GM12874 (cell line): ENCODE data around the gene ODAD4.

ENCODE experiments used
- TF ChIP-seq, protein P1 (sequence below): IDR thresholded peaks from 2 replicates; pipeline ENCODE4 v1.5.1; 2011; ENCODE audit warnings: low read depth, mild to moderate bottlenecking, control low read depth, low read length, moderate library complexity; ENCODE audit not compliant: insufficient read depth

ODAD4 gene

GRCh38 chr17:41907185-41907556 lies 23.2 kb upstream of the ODAD4 start:
- TF ChIP-seq, protein P1, sequence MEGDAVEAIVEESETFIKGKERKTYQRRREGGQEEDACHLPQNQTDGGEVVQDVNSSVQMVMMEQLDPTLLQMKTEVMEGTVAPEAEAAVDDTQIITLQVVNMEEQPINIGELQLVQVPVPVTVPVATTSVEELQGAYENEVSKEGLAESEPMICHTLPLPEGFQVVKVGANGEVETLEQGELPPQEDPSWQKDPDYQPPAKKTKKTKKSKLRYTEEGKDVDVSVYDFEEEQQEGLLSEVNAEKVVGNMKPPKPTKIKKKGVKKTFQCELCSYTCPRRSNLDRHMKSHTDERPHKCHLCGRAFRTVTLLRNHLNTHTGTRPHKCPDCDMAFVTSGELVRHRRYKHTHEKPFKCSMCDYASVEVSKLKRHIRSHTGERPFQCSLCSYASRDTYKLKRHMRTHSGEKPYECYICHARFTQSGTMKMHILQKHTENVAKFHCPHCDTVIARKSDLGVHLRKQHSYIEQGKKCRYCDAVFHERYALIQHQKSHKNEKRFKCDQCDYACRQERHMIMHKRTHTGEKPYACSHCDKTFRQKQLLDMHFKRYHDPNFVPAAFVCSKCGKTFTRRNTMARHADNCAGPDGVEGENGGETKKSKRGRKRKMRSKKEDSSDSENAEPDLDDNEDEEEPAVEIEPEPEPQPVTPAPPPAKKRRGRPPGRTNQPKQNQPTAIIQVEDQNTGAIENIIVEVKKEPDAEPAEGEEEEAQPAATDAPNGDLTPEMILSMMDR, result no peak

DNA sequence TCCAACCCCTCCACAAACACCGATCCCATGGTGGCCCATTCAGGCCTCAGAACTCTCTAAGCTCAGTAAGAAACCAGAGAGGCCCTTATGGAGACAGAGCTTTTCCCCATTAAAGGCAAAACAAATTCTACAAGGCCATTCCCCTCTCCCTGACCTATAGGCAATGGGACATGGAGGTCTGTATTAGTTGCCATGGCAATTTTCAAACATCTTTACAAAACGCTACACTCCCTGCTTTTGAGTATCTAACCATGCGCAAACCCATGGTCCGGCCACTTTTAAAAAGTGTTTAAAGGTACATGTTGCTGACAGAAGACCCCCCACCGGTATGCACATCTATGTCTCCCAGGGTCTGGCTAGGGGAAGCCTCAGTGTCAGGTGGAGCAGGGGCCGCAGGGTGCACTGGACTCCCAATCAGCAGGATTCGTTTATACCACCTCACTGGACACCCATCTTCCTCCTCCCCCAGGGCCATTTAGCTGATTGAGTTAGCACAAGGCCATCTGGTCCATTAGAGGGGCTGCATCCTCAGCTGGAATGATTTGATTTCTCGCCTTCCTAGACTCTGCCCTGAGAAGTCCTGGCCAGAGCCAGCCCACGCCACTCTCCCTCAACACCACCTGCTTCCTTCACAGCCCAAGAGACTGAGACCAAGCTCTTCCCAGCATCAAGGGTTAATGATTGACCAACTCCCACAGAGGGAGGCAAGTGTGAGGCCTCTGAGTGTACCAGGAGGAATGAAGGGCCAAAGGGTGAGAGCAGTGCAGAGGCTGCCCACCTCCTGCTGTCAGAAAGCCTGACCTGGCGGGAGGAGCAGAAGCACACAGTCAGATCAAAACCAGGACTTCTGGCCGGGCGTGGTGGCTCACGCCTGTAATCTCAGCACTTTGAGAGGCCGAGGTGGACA lies 22.5 kb upstream of the ODAD4 start:
- TF ChIP-seq, protein P1, result no peak

GRCh38 chr17:41909088-41909487 lies 21.3 kb upstream of the ODAD4 start:
- TF ChIP-seq, protein P1, result no peak

DNA sequence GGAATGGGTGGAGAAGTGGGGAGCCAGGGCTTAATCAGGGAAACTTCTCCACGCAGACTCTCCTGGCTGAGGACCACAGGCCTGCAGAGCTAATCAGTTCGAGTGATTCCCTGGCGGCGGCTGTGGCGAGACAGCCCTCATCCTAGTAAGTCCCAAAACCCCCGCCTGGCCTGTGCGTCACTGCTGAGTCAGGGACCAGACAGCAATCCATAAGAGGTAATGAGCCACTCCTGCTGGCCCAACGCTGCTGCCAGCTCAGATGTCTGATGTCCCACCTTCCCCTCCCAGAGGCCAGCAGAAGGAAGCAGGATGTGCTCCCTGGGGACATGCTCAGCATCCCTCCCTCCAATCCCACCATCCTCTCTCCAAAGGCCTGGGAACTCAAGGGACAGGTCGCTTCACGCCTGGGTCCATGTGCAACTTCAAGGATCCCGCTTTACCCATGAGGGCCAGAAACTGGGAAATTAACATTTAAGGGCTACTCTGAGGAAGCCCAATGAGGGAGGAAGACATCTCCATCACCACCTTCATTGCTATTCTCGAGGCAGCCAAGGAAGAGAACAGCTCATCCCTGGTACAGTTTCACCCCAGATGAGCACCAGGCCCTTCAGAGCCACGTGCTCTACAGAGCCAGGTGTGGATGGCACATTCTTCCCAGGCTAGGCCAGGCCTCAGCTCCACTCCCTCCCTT lies 19.6 kb upstream of the ODAD4 start:
- TF ChIP-seq, protein P1, result no peak

DNA sequence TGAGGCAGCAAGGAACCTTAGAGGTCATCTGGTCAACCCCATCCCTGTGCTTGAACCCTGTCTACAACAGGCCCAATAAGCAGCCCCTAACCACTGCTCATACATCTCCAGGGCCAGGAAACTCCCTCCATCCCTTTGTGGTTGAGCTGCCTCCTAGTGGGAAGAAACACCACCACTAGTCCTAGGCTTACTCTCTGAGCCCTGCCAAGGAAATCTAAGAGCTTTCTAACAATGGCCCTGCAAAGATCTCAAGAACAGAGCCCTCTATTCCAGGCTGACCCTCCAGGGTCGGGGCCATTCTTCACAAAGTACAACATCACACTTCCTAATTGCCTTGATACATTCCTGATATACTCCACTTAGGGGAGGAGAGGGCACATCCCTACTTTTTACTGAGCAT lies 17.5 kb upstream of the ODAD4 start:
- TF ChIP-seq, protein P1, result no peak

DNA sequence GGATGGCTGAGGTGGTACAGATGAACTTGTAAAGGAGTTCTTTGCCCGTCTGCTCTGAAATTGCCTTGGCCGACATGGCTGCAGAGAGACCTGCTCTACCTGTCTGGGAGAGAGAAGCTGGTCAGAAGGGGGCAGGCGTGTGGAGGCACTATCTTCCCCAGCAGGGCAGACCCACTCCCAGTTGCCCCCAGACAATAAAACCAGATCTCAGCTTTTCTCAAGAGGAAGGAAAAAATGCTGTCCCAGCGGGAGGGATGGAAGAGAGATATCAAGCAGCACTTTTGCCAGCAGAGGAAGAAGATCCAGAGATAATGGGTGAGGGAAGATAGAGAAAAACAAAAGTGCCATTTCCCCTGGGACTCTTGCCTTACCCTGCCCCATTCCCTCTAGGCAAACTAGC lies 16.6 kb upstream of the ODAD4 start:
- TF ChIP-seq, protein P1, result no peak

DNA sequence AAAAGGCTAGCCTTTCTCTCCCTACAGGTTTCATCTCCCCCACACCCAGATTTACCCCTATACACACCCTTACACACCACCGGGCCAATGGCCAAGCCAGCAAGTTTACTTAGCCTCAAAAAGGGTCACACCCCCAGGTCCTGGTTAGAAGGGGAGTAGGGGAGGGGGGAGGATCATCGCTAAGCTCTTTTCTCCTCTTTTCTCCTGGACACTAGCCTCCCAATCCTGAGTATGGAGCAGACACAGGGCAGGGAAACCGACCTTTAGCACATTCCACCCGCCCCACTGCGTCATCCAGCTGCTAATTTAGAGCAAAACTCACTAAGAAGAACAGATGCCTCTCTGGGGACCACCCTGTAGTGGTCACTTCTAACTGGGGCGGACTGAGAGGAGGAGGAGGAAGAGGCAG lies 16.1 kb upstream of the ODAD4 start:
- TF ChIP-seq, protein P1, result no peak
